H9 (cell line): ENCODE measurements around the gene SP8. TPM values are rescaled to one million over a fixed set of nuclear protein-coding genes. Genes with fewer than 3 reads are reported as not detected.

Experiments
- DNase-seq: peaks from one replicate; pipeline ENCODE4 v3.0.0-alpha.2; 2017
- H2AFZ ChIP-seq: one replicate; pipeline ENCODE4 v1.6.1; 2013; ENCODE audit warnings: mild to moderate bottlenecking, low read length, control low read depth, moderate library complexity
- H2AK5ac ChIP-seq: 2 replicates; pipeline ENCODE4 v1.6.1; 2013; ENCODE audit warnings: low read length, control low read depth, mixed read lengths; ENCODE audit not compliant: insufficient read length
- H2BK120ac ChIP-seq: one replicate; pipeline ENCODE4 v1.6.1; 2013; ENCODE audit warnings: low read depth, mild to moderate bottlenecking, low read length, control low read depth, inconsistent platforms; ENCODE audit not compliant: poor library complexity, severe bottlenecking
- H2BK12ac ChIP-seq: 2 replicates; pipeline ENCODE4 v1.6.1; 2013; ENCODE audit warnings: low read length, control low read depth, mixed read lengths, low read depth; ENCODE audit not compliant: insufficient read length
- H2BK15ac ChIP-seq: 2 replicates; pipeline ENCODE4 v1.6.1; 2013; ENCODE audit warnings: low read depth, low read length, control low read depth
- H2BK20ac ChIP-seq: one replicate; pipeline ENCODE4 v1.6.1; 2013; ENCODE audit warnings: low read depth, mild to moderate bottlenecking, low read length, control low read depth, inconsistent platforms; ENCODE audit not compliant: poor library complexity, severe bottlenecking
- H2BK5ac ChIP-seq: 2 replicates; pipeline ENCODE4 v1.6.1; 2013; ENCODE audit warnings: low read length, control low read depth, mixed read lengths; ENCODE audit not compliant: insufficient read length
- H3K14ac ChIP-seq: 2 replicates; pipeline ENCODE4 v1.6.1; 2013; ENCODE audit warnings: low read length, control low read depth; ENCODE audit not compliant: insufficient read depth
- H3K18ac ChIP-seq: 2 replicates; pipeline ENCODE4 v1.6.1; 2013; ENCODE audit warnings: low read depth, mild to moderate bottlenecking, mixed read lengths, low read length, control low read depth; ENCODE audit not compliant: insufficient read length
- H3K23ac ChIP-seq: 2 replicates; pipeline ENCODE4 v1.6.1; 2013; ENCODE audit warnings: low read length, control low read depth, mixed read lengths, low read depth; ENCODE audit not compliant: insufficient read length
- H3K23me2 ChIP-seq: 2 replicates; pipeline ENCODE4 v1.6.1; 2013; ENCODE audit warnings: low read depth, mild to moderate bottlenecking, mixed read lengths, low read length, control low read depth; ENCODE audit not compliant: insufficient read length, poor library complexity, severe bottlenecking
- H3K27ac ChIP-seq: 2 replicates; pipeline ENCODE4 v1.5.1; 2013; ENCODE audit warnings: low read length, control low read depth, mixed read lengths, low read depth; ENCODE audit not compliant: insufficient read length
- H3K27me3 ChIP-seq: 2 replicates; pipeline ENCODE4 v1.6.1; 2013; ENCODE audit warnings: low read length, control low read depth, inconsistent platforms; ENCODE audit not compliant: insufficient read depth
- H3K4ac ChIP-seq: 2 replicates; pipeline ENCODE4 v1.6.1; 2013; ENCODE audit warnings: low read depth, mild to moderate bottlenecking, control low read depth, inconsistent platforms, low read length, moderate library complexity
- H3K4me1 ChIP-seq: 2 replicates; pipeline ENCODE4 v1.6.1; 2013; ENCODE audit warnings: low read length, control low read depth, inconsistent platforms; ENCODE audit not compliant: insufficient read depth
- H3K4me2 ChIP-seq: 2 replicates; pipeline ENCODE4 v1.6.1; 2013; ENCODE audit warnings: low read length, control low read depth, mixed read lengths; ENCODE audit not compliant: insufficient read length, insufficient read depth
- H3K56ac ChIP-seq: 2 replicates; pipeline ENCODE4 v1.6.1; 2013; ENCODE audit warnings: low read depth, mild to moderate bottlenecking, mixed read lengths, low read length, control low read depth; ENCODE audit not compliant: insufficient read length
- H3K79me1 ChIP-seq: 2 replicates; pipeline ENCODE4 v1.6.1; 2013; ENCODE audit warnings: low read depth, mild to moderate bottlenecking, moderate library complexity, low read length, control low read depth, inconsistent platforms; ENCODE audit not compliant: insufficient read depth, poor library complexity, severe bottlenecking
- H3K79me2 ChIP-seq: 2 replicates; pipeline ENCODE4 v1.6.1; 2013; ENCODE audit warnings: low read length, control low read depth, inconsistent platforms; ENCODE audit not compliant: insufficient read depth
- H3K9ac ChIP-seq: 2 replicates; pipeline ENCODE4 v1.6.1; 2013; ENCODE audit warnings: low read length, control low read depth, mixed read lengths; ENCODE audit not compliant: insufficient read length; ENCODE audit errors: extremely low read depth
- H3K9me3 ChIP-seq: one replicate; pipeline ENCODE4 v1.6.1; 2013; ENCODE audit warnings: low read depth, low read length, inconsistent platforms; ENCODE audit not compliant: control insufficient read depth
- H3T11ph ChIP-seq: one replicate; pipeline ENCODE4 v1.6.1; 2013; ENCODE audit warnings: mild to moderate bottlenecking, low read length, control low read depth, inconsistent platforms
- H4K20me1 ChIP-seq: one replicate; pipeline ENCODE4 v1.6.1; 2013; ENCODE audit not compliant: control insufficient read depth, insufficient read length, insufficient read depth
- H4K5ac ChIP-seq: 2 replicates; pipeline ENCODE4 v1.6.1; 2013; ENCODE audit warnings: low read depth, mild to moderate bottlenecking, mixed read lengths, low read length, control low read depth; ENCODE audit not compliant: insufficient read length
- H4K8ac ChIP-seq: replicated peaks from 2 replicates; pipeline ENCODE4 v1.6.1; 2013; ENCODE audit warnings: low read length, control low read depth, mixed read lengths, low read depth; ENCODE audit not compliant: insufficient read length
- H4K91ac ChIP-seq: 2 replicates; pipeline ENCODE4 v1.6.1; 2013; ENCODE audit warnings: low read depth, mild to moderate bottlenecking, moderate library complexity, mixed read lengths, low read length, control low read depth; ENCODE audit not compliant: insufficient read length
- H3K27ac Mint-ChIP-seq, 3 experiments: 2 replicates in 2 of 3; 3 replicates in 1 of 3; pipeline ENCODE4 v1.8.0; 2020 to 2021; ENCODE audit warnings: mixed read lengths in 3 of 3, mild to moderate bottlenecking in 1 of 3, moderate library complexity in 1 of 3
- H3K27me3 Mint-ChIP-seq: 2 replicates; pipeline ENCODE4 v1.8.0; 2021; ENCODE audit warnings: low read depth, mild to moderate bottlenecking, moderate library complexity, mixed read lengths
- H3K36me3 Mint-ChIP-seq, 3 experiments: 2 replicates in 2 of 3; 3 replicates in 1 of 3; pipeline ENCODE4 v1.8.0; 2020 to 2021; ENCODE audit warnings: low read depth in 3 of 3, mixed read lengths in 3 of 3; ENCODE audit not compliant: insufficient read depth in 1 of 3
- H3K4me1 Mint-ChIP-seq, 2 experiments: 2 replicates each; pipeline ENCODE4 v1.8.0; 2020; ENCODE audit warnings: mixed read lengths in 2 of 2
- H3K4me3 Mint-ChIP-seq, 2 experiments: 2 replicates in 1 of 2; 3 replicates in 1 of 2; pipeline ENCODE4 v1.8.0; 2020 to 2021; ENCODE audit warnings: mild to moderate bottlenecking in 2 of 2, mixed read lengths in 2 of 2, moderate library complexity in 1 of 2
- H3K9me3 Mint-ChIP-seq, 2 experiments: 2 replicates in 1 of 2; 3 replicates in 1 of 2; pipeline ENCODE4 v1.8.0; 2020; ENCODE audit warnings: mild to moderate bottlenecking in 2 of 2, mixed read lengths in 2 of 2, moderate library complexity in 1 of 2
- WGBS: extraction: QIAGEN DNeasy Blood & Tissue Kit; methylation state at CpG from one replicate; pipeline ENCODE4 v1.1.7; 2013; ENCODE audit warnings: missing lambda C conversion rate, low lambda C conversion rate, mixed read lengths; ENCODE audit not compliant: insufficient read length; ENCODE audit errors: extremely low coverage; 5-methylcytosine and 5-hydroxymethylcytosine counted together
- total RNA-seq: library from RNA; stranded (reverse); gene quantifications from 2 replicates; pipeline ENCODE4 v1.2.1, GENCODE V29; 2021
- TF ChIP-seq, protein P1 (sequence below): fragments of 200-600 bp; sonication (generic); conservative IDR thresholded peaks from 3 replicates; pipeline ENCODE4 v1.8.0; 2021; ENCODE audit warnings: antibody characterized with exemption, mild to moderate bottlenecking

The SP8 gene
- total RNA-seq, 1 experiment from 2014 or later: 3.5 TPM

DNA sequence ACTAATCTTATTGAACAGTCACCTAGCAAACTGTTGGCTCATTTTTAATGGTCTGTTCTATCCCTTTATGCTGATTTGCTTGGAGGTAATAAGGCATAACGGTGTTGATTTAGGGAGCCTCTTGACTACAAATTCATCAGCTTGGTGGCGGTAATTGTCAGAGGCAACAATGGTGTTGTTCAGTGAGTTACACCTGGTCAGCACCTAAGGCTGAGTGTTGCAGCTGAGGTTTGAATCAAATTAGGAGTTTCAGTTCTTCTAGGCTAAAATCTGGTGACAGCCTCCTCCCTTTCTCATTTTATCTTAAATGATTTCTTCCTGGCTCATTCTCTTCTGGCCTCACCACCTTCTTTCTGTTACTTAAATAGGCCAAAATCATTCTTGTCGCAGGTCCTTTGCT is 42.3 kb upstream of the SP8 start:
- no peak overlapping the region for H2BK20ac ChIP-seq
- H3K4me1 Mint-ChIP-seq: peaks cover 39 to 42% of the 10 kb centered on the region in 2 experiments
- no peaks in the 10 kb centered on the region for H3K23me2 ChIP-seq
- H3K4me2 ChIP-seq: no peak overlapping the region
- no peaks in the 10 kb centered on the region for H3K27me3 Mint-ChIP-seq
- no peaks in the 10 kb centered on the region for H3K79me2 ChIP-seq
- no peak overlapping the region; a peak in 2 of 7 replicates for H3K27ac Mint-ChIP-seq
- no peaks in the 10 kb centered on the region; a peak in 1 of 7 replicates for H3K36me3 Mint-ChIP-seq
- no peak overlapping the region for H3T11ph ChIP-seq
- no peak overlapping the region for H2AK5ac ChIP-seq
- no peak overlapping the region for H3K56ac ChIP-seq
- TF ChIP-seq, protein P1, sequence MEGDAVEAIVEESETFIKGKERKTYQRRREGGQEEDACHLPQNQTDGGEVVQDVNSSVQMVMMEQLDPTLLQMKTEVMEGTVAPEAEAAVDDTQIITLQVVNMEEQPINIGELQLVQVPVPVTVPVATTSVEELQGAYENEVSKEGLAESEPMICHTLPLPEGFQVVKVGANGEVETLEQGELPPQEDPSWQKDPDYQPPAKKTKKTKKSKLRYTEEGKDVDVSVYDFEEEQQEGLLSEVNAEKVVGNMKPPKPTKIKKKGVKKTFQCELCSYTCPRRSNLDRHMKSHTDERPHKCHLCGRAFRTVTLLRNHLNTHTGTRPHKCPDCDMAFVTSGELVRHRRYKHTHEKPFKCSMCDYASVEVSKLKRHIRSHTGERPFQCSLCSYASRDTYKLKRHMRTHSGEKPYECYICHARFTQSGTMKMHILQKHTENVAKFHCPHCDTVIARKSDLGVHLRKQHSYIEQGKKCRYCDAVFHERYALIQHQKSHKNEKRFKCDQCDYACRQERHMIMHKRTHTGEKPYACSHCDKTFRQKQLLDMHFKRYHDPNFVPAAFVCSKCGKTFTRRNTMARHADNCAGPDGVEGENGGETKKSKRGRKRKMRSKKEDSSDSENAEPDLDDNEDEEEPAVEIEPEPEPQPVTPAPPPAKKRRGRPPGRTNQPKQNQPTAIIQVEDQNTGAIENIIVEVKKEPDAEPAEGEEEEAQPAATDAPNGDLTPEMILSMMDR: no peak
- H3K9me3 Mint-ChIP-seq: no peaks in the 10 kb centered on the region
- H3K4me3 Mint-ChIP-seq: no peak overlapping the region
- no peak overlapping the region for H2BK12ac ChIP-seq
- WGBS: no CpG with 5 or more reads among the region's 3 CpGs
- DNase-seq: no peak
- no peak overlapping the region for H3K9ac ChIP-seq
- no peak overlapping the region for H4K91ac ChIP-seq
- no peak overlapping the region for H4K5ac ChIP-seq
- H3K79me1 ChIP-seq: no peaks in the 10 kb centered on the region
- peaks cover 5% of the 10 kb centered on the region; the same call in 1 of the 2 replicates for H3K4me1 ChIP-seq
- no peak overlapping the region for H3K14ac ChIP-seq
- no peaks in the 10 kb centered on the region for H3K27me3 ChIP-seq
- H3K4ac ChIP-seq: no peak overlapping the region
- no peaks in the 10 kb centered on the region for H3K9me3 ChIP-seq
- no peak overlapping the region for H3K27ac ChIP-seq
- H2BK15ac ChIP-seq: no peak overlapping the region
- H4K8ac ChIP-seq: no peak overlapping the region
- no peak overlapping the region for H3K18ac ChIP-seq
- no peak overlapping the region for H2BK5ac ChIP-seq
- H4K20me1 ChIP-seq: no peaks in the 10 kb centered on the region
- H3K23ac ChIP-seq: no peak overlapping the region
- no peak overlapping the region for H2AFZ ChIP-seq
- H2BK120ac ChIP-seq: no peak overlapping the region
